ENCODE results near the gene IFITM5.

DNA sequence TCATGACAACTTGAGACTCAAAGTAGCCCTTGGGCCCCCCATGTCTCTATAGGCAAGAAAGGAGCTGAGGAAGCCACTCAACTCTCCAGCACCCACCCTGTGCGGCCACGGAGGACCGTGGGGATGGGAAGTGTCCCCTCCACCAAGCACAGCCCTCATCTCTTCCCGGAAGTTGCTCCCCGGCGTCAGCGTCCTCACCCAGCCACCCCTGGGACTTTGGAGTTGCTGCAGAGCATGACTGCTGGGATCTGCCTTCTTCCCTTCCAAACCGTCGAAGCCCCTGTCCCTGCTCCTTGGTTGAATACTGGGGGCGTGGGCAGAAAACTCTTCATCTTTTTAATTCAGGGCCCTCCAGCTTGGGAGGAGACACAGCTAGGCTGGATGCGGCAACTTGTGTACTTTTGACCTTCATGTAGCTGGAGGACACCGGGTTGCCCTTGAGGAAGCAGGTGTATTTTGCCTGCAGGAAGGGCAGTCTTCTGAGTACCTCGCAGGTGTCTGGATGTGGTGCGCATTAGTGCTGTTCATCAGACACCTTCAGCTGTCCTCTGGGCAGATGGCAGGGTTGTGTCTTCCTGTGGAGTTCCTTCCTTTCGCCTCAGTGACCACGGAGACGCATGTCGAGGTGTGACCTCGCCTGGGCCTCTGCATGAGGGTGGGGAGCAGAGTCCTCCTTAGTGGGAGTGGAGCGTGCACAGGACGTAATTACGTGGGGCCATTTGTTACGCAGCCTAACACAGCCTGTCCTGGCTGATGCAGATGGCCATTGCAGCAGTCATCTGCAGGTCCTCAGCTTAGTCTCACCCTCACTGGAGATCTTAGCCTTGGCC lies 33.5 kb upstream of the IFITM5 start:
- no peak for TF ChIP-seq POLR2A (IDR thresholded peaks at IDR 0.05)
- TF ChIP-seq, protein P1, sequence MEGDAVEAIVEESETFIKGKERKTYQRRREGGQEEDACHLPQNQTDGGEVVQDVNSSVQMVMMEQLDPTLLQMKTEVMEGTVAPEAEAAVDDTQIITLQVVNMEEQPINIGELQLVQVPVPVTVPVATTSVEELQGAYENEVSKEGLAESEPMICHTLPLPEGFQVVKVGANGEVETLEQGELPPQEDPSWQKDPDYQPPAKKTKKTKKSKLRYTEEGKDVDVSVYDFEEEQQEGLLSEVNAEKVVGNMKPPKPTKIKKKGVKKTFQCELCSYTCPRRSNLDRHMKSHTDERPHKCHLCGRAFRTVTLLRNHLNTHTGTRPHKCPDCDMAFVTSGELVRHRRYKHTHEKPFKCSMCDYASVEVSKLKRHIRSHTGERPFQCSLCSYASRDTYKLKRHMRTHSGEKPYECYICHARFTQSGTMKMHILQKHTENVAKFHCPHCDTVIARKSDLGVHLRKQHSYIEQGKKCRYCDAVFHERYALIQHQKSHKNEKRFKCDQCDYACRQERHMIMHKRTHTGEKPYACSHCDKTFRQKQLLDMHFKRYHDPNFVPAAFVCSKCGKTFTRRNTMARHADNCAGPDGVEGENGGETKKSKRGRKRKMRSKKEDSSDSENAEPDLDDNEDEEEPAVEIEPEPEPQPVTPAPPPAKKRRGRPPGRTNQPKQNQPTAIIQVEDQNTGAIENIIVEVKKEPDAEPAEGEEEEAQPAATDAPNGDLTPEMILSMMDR (IDR thresholded peaks at IDR 0.05): no peak

Data from breast epithelium (tissue), 3 donors.